Measurements from ENCODE around the gene EIF4A3. TPM values are rescaled to one million over a fixed set of nuclear protein-coding genes. Genes with fewer than 3 reads are reported as not detected.

The EIF4A3 gene
- total and polyA plus RNA-seq, 2 experiments from 2014 or later = 124 to 126 TPM

DNA sequence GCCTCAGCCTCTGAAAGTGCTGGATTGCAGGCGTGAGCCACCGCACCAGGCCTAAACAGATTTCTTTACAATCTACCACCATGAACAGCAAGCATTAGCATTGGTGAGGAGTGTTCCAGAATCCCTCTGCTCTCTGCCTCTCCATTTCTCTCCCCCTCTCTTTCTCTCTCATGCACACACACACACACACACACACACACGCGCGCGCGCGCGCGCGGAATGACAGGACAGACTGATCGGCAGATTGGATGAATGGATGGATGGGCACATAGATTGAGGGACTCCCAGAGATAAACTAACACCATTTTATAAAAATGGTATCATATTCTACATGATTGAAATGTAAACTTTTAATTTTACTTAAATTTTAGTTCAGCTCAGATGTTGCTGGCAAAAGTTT is 26.2 kb upstream of the EIF4A3 start:
- H3K27me3 ChIP-seq = no peaks in the 10 kb centered on the region
- no peak overlapping the region for H3K27ac ChIP-seq
- no peaks in the 10 kb centered on the region for H3K36me3 ChIP-seq
- no peaks in the 10 kb centered on the region for H3K4me1 ChIP-seq (ENCODE audit: low read depth)
- H3K4me3 ChIP-seq = no peak overlapping the region
- DNase-seq (ENCODE audit: low read depth in 1 of 2, low spot score in 1 of 2) = no peak
- TF ChIP-seq, protein P1, sequence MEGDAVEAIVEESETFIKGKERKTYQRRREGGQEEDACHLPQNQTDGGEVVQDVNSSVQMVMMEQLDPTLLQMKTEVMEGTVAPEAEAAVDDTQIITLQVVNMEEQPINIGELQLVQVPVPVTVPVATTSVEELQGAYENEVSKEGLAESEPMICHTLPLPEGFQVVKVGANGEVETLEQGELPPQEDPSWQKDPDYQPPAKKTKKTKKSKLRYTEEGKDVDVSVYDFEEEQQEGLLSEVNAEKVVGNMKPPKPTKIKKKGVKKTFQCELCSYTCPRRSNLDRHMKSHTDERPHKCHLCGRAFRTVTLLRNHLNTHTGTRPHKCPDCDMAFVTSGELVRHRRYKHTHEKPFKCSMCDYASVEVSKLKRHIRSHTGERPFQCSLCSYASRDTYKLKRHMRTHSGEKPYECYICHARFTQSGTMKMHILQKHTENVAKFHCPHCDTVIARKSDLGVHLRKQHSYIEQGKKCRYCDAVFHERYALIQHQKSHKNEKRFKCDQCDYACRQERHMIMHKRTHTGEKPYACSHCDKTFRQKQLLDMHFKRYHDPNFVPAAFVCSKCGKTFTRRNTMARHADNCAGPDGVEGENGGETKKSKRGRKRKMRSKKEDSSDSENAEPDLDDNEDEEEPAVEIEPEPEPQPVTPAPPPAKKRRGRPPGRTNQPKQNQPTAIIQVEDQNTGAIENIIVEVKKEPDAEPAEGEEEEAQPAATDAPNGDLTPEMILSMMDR (IDR thresholded peaks at IDR 0.05; ENCODE audit: low read depth, low read length) = no peak
- no peaks in the 10 kb centered on the region for H3K9me3 ChIP-seq (ENCODE audit: low read depth)

DNA sequence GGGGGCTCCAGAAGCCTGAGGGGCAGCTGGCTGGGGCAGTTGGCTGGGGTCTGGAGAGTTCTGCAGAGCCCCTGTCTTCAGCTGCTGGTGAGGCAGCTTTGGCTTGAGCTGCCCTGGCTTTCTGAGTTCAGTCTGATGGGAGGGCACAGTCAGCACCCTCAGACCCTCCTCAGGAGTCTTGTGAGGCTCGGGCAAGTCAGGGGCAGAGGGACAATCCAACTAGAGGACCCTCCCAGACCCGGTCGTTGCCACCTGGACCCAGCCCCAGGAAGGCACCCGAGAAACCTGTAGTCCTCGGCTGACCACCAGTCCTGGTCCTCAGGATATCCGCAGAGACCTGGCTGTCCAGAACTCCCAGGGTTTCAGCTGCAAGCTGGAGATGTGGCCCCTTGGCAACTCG is 24.8 kb upstream of the EIF4A3 start:
- Histone ChIP-seq H3K9me3 (ENCODE audit: low read depth) (no peaks in the 10 kb centered on the region), H3K36me3 (no peaks in the 10 kb centered on the region), H3K4me1 (ENCODE audit: low read depth) (no peaks in the 10 kb centered on the region), H3K27ac (no peak overlapping the region), H3K4me3 (no peak overlapping the region), H3K27me3 (no peaks in the 10 kb centered on the region)
- DNase-seq (ENCODE audit: low read depth in 1 of 2, low spot score in 1 of 2) = no peak
- TF ChIP-seq, protein P1 (IDR thresholded peaks at IDR 0.05; ENCODE audit: low read depth, low read length) = no peak

DNA sequence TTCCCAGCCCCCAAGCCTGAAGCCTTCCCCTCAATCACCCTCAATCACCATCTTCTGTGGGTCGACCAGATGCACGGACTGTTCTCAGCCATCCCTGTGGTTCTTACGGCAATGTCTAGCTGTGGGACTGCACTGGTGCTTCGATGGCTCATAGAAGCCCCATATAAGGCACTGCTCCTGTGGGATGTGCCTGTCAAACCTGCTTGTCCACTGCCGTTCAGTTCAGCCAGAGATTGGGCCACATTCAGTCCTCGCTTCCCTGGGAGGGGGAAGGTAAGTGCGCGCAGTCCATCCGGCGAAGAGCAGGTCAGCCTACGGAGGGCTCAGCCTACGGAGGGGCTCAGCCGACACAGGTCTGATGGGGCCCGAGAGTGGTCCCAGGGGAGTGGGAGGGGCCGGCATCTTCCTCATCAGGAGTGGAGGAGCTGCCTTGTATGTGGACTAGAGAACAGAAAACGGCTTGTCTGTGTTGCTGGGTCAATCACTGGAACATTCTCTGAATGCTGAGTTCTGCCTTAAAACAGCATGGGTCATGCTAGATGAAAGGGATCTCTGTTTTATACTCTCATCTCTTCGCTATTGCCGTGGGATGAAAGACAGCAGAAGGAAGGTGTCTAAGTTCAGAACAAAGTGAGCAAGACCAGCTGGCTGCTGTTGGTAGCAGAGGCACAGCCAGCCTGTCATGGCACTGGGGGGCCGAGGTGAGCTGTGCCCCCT is 23.0 kb upstream of the EIF4A3 start, which contains the start of gene CARD14:
Gene CARD14, plus strand, starts transcription at position 247 of the 717 bp plus-strand sequence. CDS start 11,409 bp downstream, outside the sequence.
- Histone ChIP-seq H3K27me3 (no peaks in the 10 kb centered on the region), H3K36me3 (no peaks in the 10 kb centered on the region), H3K4me3 (no peak within 1 kb of the TSS), H3K27ac (no peak within 1 kb of the TSS), H3K4me1 (ENCODE audit: low read depth) (no peaks in the 10 kb centered on the region), H3K9me3 (ENCODE audit: low read depth) (no peaks in the 10 kb centered on the region)
- DNase-seq (ENCODE audit: low read depth in 1 of 2, low spot score in 1 of 2) = no peak
- TF ChIP-seq, protein P1 (IDR thresholded peaks at IDR 0.05; ENCODE audit: low read depth, low read length) = no peak

DNA sequence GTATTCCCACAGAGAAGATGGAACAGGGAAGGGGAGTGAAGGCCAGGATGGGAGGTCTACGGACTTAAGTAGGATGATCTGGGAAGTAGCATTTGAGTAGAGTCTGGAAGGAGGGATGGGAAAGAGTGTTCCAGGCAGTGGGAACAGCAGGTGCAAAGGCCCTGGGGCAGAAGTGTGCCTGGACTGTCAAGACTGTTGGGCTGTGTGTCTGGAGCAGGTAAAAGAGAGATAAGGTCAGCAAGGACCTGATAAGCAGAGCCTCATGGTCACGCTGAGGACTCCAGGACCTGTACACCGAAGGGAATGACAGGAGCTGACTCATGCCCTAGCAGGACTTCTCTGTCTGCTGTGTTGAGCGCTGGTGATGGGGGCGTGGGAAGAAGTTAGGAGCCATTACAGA is 22.2 kb upstream of the EIF4A3 start:
- Histone ChIP-seq H3K4me1 (ENCODE audit: low read depth) (no peaks in the 10 kb centered on the region), H3K4me3 (no peak overlapping the region), H3K36me3 (no peaks in the 10 kb centered on the region), H3K9me3 (ENCODE audit: low read depth) (no peaks in the 10 kb centered on the region), H3K27ac (no peak overlapping the region), H3K27me3 (no peaks in the 10 kb centered on the region)
- TF ChIP-seq, protein P1 (IDR thresholded peaks at IDR 0.05; ENCODE audit: low read depth, low read length) = no peak
- DNase-seq (ENCODE audit: low read depth in 1 of 2, low spot score in 1 of 2) = no peak

DNA sequence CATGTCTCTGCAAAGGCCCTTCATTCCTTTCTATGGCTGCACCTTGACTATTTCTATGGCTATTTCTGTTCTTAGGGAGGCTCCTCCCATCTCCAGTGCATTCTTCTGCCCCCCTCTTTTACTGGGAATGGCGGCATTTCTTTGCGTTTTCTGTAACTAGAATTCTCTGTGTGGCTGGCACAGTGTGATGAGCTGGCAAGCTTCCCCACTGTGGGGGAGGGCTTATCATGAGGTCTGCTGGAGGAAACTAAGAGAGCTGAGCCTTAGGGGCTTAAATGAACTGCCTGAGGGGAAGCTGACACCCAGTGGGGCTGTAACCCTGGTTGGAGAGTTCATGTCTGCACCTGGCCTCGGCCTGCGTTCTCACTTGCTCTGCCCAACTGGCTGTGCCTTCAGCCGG is 21.4 kb upstream of the EIF4A3 start:
- Histone ChIP-seq H3K27ac (no peak overlapping the region), H3K9me3 (ENCODE audit: low read depth) (no peaks in the 10 kb centered on the region), H3K4me1 (ENCODE audit: low read depth) (no peaks in the 10 kb centered on the region), H3K4me3 (no peak overlapping the region), H3K27me3 (no peaks in the 10 kb centered on the region), H3K36me3 (no peaks in the 10 kb centered on the region)
- TF ChIP-seq, protein P1 (IDR thresholded peaks at IDR 0.05; ENCODE audit: low read depth, low read length) = no peak
- DNase-seq (ENCODE audit: low read depth in 1 of 2, low spot score in 1 of 2) = no peak

All from cardiac muscle cell (in vitro differentiated cells and primary cell).